GM23248 (cell line): Measurements from ENCODE around the gene NFATC2. TPM values are rescaled to one million over a fixed set of nuclear protein-coding genes. Genes with fewer than 3 reads are reported as not detected.

ENCODE experiments used
- DNase-seq: peaks from one replicate; pipeline ENCODE4 v3.0.0-alpha.2; 2015
- H2AFZ ChIP-seq: fragments of 200-600 bp; sonication (generic); 2 replicates; pipeline ENCODE4 v1.6.1; 2016; ENCODE audit warnings: antibody characterized with exemption
- H3F3A ChIP-seq: fragments of 200-600 bp; sonication (generic); 2 replicates; pipeline ENCODE4 v1.6.1; 2016; ENCODE audit warnings: mild to moderate bottlenecking, antibody characterized with exemption, mixed run types; ENCODE audit not compliant: insufficient read depth
- H3K27ac ChIP-seq: fragments of 200-600 bp; sonication (generic); 2 replicates; pipeline ENCODE4 v1.5.1; 2016; ENCODE audit warnings: mild to moderate bottlenecking
- H3K27me3 ChIP-seq: fragments of 200-600 bp; sonication (generic); replicated peaks from 2 replicates; pipeline ENCODE4 v1.6.1; 2016; ENCODE audit warnings: mild to moderate bottlenecking; ENCODE audit not compliant: insufficient read depth
- H3K36me3 ChIP-seq: fragments of 200-600 bp; sonication (generic); 2 replicates; pipeline ENCODE4 v1.6.1; 2016; ENCODE audit warnings: low read depth, mild to moderate bottlenecking
- H3K4me1 ChIP-seq: fragments of 200-600 bp; sonication (generic); 2 replicates; pipeline ENCODE4 v1.6.1; 2016; ENCODE audit warnings: mild to moderate bottlenecking; ENCODE audit not compliant: insufficient read depth
- H3K4me2 ChIP-seq: fragments of 200-600 bp; sonication (generic); one replicate; pipeline ENCODE4 v1.6.1; 2016; ENCODE audit warnings: mild to moderate bottlenecking; ENCODE audit not compliant: unreplicated experiment
- H3K4me3 ChIP-seq: fragments of 200-600 bp; sonication (generic); 2 replicates; pipeline ENCODE4 v1.5.1; 2016; ENCODE audit warnings: mild to moderate bottlenecking
- H3K79me2 ChIP-seq: fragments of 200-600 bp; sonication (generic); 2 replicates; pipeline ENCODE4 v1.6.1; 2016; ENCODE audit warnings: mild to moderate bottlenecking; ENCODE audit not compliant: insufficient read depth
- H3K9ac ChIP-seq: fragments of 200-600 bp; sonication (generic); 2 replicates; pipeline ENCODE4 v1.6.1; 2016; ENCODE audit warnings: mild to moderate bottlenecking
- H3K9me2 ChIP-seq: fragments of 200-600 bp; sonication (generic); 2 replicates; pipeline ENCODE4 v1.6.1; 2016; ENCODE audit warnings: mixed run types, mild to moderate bottlenecking, moderate library complexity; ENCODE audit not compliant: insufficient read depth
- H3K9me3 ChIP-seq: fragments of 200-600 bp; sonication (generic); one replicate; pipeline ENCODE4 v1.6.1; 2017; ENCODE audit warnings: low read depth
- H4K20me1 ChIP-seq: fragments of 200-600 bp; sonication (generic); 2 replicates; pipeline ENCODE4 v1.6.0; 2016; ENCODE audit not compliant: insufficient read depth
- EZH2 ChIP-seq: fragments of 200-600 bp; sonication (generic); IDR thresholded peaks from 2 replicates; pipeline ENCODE4 v1.6.1; 2018; ENCODE audit warnings: antibody characterized with exemption, mild to moderate bottlenecking; ENCODE audit not compliant: insufficient read depth, poor library complexity, severe bottlenecking
- EZH2phosphoT487 ChIP-seq: fragments of 200-600 bp; sonication (generic); IDR thresholded peaks from 2 replicates; pipeline ENCODE4 v1.6.1; 2018; ENCODE audit warnings: antibody characterized with exemption, moderate library complexity, mild to moderate bottlenecking, low read depth; ENCODE audit not compliant: insufficient read depth
- WGBS, 2 experiments: methylation state at CpG; one replicate each; pipeline ENCODE4 v1.1.6; 2015 to 2017; ENCODE audit warnings: low lambda C conversion rate in 2 of 2, low coverage in 1 of 2; ENCODE audit errors: missing lambda C conversion rate in 2 of 2; 5-methylcytosine and 5-hydroxymethylcytosine counted together
- in situ Hi-C: fragments of 300-500 bp; cut with MboI; formaldehyde crosslinking; loops from 2 replicates; pipeline ENCODE4 v1.15.0; 2020
- polyA plus RNA-seq: library from polyadenylated mRNA; unstranded; fragments of >200 nt; fragmentation: Nextera tagmentation; extraction: Ambion mirVana; gene quantifications from 2 replicates; pipeline ENCODE4 v1.2.1, GENCODE V29; 2016
- total RNA-seq: library from RNA; depleted of rRNA; stranded (reverse); fragments of >200 nt; shearing (Covaris generic); gene quantifications from 2 replicates; pipeline ENCODE4 v1.2.3, GENCODE V29; 2014

The NFATC2 gene
- total and polyA plus RNA-seq, 2 experiments from 2014 or later: 0.11 to 0.14 TPM

GRCh38 chr20:51486197-51487005 is 56.1 kb downstream of the NFATC2 start:
- Histone ChIP-seq H3K4me3 (no peak overlapping the region), H3K36me3 (no peaks in the 10 kb centered on the region), H3K27me3 (no peaks in the 10 kb centered on the region), H2AFZ (no peak overlapping the region), H3F3A (no peaks in the 10 kb centered on the region), H3K9me3 (no peaks in the 10 kb centered on the region), H3K9ac (no peak overlapping the region), H3K79me2 (no peaks in the 10 kb centered on the region), H3K4me2 (no peak overlapping the region), H3K4me1 (peaks cover 12% of the 10 kb centered on the region; the same call in 1 of the 2 replicates), H3K9me2 (no peaks in the 10 kb centered on the region), H4K20me1 (no peaks in the 10 kb centered on the region), H3K27ac (no peak overlapping the region)
- DNase-seq: peak; percentile 7
- 75 to 77% methylated on average over 11 to 12 of the region's 12 CpGs for WGBS, 2 experiments
- no peak for TF ChIP-seq EZH2
- in situ Hi-C loops: no loop called here

DNA sequence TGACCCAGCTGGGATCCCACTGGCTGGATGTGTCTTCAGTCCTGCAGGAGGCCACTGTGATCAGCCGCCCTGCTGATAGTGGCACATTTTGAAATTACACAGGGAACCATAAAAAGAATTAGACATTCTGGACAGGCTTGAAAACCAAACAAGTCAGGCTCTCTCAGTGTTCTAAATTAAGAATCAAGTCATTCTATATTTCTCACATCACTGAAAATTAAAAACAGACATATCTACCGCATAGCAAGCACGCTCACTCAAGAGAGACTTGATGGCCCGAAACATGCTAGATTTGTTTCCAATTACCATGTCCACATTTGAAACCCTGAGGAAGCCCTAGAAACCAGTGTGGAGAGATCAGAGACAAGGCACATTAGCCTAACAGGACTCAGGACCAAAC is 57.7 kb downstream of the NFATC2 start:
- no peaks in the 10 kb centered on the region for H3K9me2 ChIP-seq
- TF ChIP-seq EZH2phosphoT487: no peak
- no peak for TF ChIP-seq EZH2
- no peaks in the 10 kb centered on the region for H3K36me3 ChIP-seq
- H4K20me1 ChIP-seq: no peaks in the 10 kb centered on the region
- no peak for DNase-seq
- H3K4me2 ChIP-seq: no peak overlapping the region
- in situ Hi-C loops: no loop called here
- H3F3A ChIP-seq: no peaks in the 10 kb centered on the region
- H3K9me3 ChIP-seq: no peaks in the 10 kb centered on the region
- no peak overlapping the region for H3K4me3 ChIP-seq
- no peak overlapping the region for H3K27ac ChIP-seq
- no peak overlapping the region for H2AFZ ChIP-seq
- H3K4me1 ChIP-seq: peaks cover 12% of the 10 kb centered on the region; the same call in 1 of the 2 replicates
- no peaks in the 10 kb centered on the region for H3K79me2 ChIP-seq
- H3K9ac ChIP-seq: no peak overlapping the region
- no peaks in the 10 kb centered on the region for H3K27me3 ChIP-seq
- WGBS, 2 experiments: 66 to 71% methylated on average over 4 of the region's 4 CpGs

GRCh38 chr20:51484141-51484815 is 58.2 kb downstream of the NFATC2 start:
- Histone ChIP-seq H3K79me2 (no peaks in the 10 kb centered on the region), H3K4me2 (no peak overlapping the region), H3K9me3 (no peaks in the 10 kb centered on the region), H4K20me1 (no peaks in the 10 kb centered on the region), H3K27me3 (no peaks in the 10 kb centered on the region), H3K27ac (no peak overlapping the region), H3K9ac (no peak overlapping the region), H3K9me2 (no peaks in the 10 kb centered on the region), H2AFZ (no peak overlapping the region), H3K4me1 (peaks cover 12% of the 10 kb centered on the region; the same call in 1 of the 2 replicates), H3F3A (no peaks in the 10 kb centered on the region), H3K36me3 (no peaks in the 10 kb centered on the region), H3K4me3 (no peak overlapping the region)
- in situ Hi-C loops: no loop called here
- TF ChIP-seq EZH2phosphoT487 (no peak), EZH2 (no peak)
- WGBS, 2 experiments: 52 to 59% methylated on average over 16 of the region's 16 CpGs
- DNase-seq: peak; percentile 36

DNA sequence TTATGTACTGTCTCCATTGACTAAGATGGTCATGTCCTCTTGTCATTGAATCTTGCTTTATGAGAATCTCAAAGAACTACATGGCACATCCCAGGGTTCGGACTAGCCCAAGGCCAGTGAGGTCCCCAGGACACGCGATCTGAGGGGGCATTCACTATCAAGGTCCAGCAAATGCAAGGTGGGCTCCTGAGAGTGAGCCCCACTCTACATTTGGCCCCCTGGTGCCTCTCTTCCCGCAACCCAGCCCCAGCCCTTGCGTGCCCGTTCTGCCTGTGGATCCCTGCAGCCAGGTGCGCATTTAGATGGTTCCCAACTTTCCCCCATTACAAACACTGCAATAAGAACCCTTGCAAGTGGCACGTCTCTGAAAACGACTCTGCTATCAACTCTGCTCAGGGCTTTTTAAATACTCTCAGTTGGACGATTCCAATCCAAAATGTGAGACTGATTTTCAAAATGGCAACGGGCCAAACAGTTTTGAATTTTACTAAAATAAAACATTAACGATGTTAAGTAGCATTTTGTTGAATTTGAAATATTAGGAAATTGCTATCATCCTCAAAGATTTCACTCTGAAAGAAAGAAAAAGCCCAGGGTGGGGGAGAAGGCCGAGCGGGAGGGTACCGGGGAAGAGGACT is 59.6 kb downstream of the NFATC2 start:
- Histone ChIP-seq H3K4me3 (no peak overlapping the region), H3K27ac (no peak overlapping the region), H3K9me3 (no peaks in the 10 kb centered on the region), H3K4me1 (peaks cover 6% of the 10 kb centered on the region; the same call in 1 of the 2 replicates), H3K27me3 (no peaks in the 10 kb centered on the region), H3F3A (no peaks in the 10 kb centered on the region), H3K9me2 (no peaks in the 10 kb centered on the region), H2AFZ (no peak overlapping the region), H3K4me2 (no peak overlapping the region), H4K20me1 (no peaks in the 10 kb centered on the region), H3K9ac (no peak overlapping the region), H3K36me3 (no peaks in the 10 kb centered on the region), H3K79me2 (no peaks in the 10 kb centered on the region)
- 63% methylated on average over 15 of the region's 15 CpGs for WGBS, 2 experiments
- TF ChIP-seq EZH2 (no peak), EZH2phosphoT487 (no peak)
- in situ Hi-C loops: no loop called here
- no peak for DNase-seq
